GM19372 (cell line): ENCODE results near the gene TPSB2.
"Not testable (repeated sequence)": the region's sequence is repeated elsewhere in the genome, so short reads cannot be mapped to it uniquely, and the experiment has no call there.

Experiments used
- ATAC-seq: cut with Tn5 transposase; IDR thresholded peaks from one replicate; pipeline ENCODE4 v1.9.1; 2021; ENCODE audit warnings: mild to moderate bottlenecking, low read depth, moderate library complexity; ENCODE audit not compliant: unreplicated experiment

TPSB2 gene

DNA sequence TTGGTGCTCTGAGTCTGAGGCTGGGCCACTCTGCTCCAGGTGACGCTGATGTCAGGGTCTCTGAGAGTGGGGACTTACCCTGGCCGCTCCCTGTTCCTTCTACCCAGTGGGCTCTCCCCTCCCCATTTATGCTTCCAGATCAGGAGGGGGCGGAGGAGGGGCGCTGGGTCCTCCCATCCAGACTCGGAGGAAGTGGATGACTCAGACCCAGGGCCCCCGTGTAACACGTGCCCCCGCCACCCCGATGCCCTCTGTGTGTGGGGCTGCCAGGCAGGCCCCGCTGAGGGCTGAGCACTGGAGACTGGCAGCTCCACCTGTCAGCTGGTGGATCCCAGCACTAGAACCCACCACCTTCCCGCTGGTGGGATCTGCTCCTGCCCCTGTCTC, at the start of gene TPSB2:
TSS of gene TPSB2 (minus strand) at position 101 of the 387 bp plus-strand sequence. CDS start 233 bp downstream, outside the sequence.
- ATAC-seq = not testable (repeated sequence)

DNA sequence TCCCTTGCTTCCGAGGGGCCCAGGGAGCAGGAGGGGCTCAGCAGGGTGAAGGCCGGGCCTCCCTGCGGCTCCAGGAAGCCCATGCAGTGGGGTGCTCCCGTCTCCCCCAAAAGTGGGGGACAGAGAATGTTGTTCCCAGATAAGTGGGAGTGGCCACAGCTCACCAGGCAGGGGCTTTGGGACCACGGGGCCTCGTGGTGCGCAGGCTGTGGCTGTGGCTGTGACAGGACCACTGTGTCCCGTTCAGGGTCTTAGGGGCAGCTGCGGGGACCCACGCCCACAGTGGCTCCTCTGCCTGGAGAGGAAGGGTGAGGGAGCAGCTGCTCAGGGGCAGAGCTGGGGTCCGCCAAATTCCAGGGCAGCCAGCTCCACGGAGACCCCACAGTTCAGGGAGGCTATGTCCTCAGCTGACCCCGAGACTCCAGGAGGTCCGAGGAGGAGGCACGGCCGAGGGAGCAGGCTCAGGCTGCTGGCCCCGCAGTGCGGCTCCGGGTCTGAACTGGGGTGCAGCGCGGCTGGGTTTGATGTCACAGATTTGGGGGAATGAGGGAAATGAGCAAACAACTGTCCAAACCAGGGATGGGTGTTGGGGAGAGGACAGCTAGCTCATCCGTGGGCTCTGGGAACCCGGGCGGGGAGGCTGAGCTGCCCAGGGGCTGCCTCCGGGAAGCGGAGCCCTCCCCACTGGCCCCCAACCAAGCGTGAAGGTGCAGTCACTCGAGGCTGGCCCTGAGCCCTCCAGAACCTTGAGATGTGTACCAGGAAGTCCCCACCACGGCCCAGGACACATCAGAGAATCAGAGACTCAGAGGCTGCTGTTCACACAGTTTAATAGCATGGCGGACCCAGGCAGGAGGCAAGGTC, 49.3 kb upstream of the TPSB2 start:
- ATAC-seq = no peak

DNA sequence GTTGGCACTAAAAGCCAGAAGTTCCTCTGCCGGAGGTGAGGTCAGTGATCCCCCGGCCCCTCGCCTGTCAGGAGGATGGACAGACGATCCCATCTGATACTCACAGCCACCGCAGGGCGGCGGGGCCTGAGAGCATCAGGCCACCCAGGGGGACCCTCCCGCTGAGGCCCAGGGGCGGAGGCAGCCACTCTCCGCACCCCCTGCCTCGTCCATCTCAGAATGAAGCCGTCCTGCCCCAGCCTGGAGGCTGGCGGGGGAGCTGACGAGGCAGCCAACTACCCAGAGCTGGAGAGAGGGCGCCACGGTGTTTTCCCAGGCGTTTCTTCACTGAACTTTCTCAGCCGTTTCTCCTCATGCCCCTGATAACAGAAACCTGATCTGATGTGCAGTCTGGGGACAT, 48.5 kb upstream of the TPSB2 start:
- ATAC-seq = no peak

DNA sequence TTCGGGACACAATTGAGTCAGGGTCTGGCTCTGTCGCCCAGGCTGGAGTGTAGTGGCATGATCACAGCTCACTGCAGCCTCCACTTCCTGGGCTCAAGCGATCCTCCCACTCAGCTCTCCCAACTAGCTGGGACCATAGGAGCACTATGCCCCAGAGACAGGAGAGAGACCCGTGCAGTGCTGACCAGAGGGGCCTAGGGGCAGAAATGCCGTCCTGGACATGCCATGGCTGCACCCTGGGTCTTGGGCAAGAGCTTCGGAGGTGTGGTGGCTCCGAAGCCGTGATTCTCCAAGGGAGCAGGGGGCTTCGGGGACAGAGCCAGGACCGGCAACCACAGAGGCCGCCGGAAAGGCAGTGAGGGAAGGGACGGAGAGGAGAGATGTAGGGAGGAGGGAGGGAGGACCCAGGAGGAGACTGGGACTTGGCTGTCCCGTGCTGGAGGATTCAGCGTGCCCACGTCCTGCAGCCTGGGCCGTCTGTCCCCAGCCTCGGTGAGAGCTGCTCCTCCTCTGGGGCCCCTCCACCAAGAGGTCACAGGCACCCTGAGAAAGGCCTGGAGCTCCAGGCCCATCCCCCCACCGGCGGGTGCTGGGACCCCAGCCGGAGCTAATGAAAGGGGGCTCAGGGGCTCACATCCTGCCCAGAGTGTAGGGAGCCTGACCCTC, 47.8 kb upstream of the TPSB2 start:
- no peak for ATAC-seq

DNA sequence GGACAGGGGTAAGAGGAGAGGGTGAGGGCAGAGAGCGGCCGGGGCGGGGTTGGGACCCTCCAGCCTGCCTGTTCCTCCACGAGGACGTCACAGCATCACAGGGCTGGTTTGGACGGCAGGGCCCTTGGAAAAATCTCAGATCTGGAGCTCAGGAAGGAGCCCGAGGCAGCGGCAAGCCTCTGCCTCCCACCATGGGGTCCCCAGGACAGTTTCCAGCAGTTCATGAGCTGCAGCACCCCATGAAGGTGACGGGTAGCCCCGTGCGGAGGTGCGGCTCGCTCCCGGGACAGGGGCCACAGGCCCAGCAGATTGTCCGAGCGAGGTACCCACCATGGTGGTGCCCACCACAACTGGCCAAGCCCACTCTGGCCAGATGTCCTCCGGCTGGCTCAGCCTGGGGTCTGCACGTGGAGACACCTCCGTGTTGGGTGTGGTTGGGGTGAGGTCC, 47.2 kb upstream of the TPSB2 start:
- no peak for ATAC-seq

DNA sequence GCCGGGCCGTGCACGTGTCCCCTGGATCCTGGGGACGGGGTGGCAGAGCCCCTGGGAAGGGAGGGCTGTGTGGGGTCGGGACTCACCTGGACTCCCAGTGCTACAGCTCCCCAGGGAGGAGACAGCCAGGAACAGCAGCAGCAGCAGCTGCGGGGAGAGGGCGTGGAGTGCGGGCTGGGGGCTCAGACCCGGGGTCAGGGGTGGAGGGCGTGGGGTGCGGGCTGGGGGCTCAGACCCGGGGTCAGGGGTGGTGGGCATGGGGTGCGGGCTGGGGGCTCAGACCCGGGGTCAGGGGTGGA, 46.5 kb upstream of the TPSB2 start:
- ATAC-seq = no peak

DNA sequence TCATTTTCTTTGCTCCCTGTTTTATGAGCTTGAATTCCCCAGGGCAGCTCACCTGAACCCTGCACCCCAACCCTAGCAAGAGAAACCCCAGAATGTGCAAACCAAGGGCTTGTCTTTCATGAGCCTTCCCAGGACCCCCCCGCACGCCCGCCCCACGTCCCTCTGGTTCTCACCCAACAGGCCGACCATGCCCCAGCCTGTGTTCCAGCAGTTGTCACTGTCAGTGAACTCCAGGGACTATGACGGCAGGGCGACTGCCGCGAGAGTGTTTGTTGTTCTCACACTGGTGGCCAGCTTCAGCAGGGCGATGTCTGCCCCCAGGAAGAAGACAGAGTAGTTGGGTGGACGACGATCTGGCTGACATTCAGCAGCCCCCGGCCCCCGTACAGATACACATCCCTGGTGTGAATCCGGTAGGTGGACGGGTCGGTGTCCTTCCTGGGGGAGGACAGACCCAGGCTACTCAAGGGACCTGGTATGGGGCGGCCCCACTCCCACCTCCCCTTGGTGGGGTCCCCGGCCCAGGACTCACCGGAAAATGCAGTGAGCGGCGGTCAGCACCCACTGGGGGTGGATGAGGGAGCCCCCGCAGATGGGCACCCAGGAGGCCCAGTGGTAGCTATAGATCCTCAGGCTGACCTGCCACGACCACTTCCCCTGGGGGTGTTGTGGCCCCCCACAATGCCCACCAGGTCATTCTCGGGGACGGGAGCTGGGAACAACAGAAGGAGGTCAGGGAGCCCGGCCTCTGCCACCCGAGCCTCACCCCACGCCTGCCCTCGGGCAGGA, 46.0 kb upstream of the TPSB2 start:
- no peak for ATAC-seq

DNA sequence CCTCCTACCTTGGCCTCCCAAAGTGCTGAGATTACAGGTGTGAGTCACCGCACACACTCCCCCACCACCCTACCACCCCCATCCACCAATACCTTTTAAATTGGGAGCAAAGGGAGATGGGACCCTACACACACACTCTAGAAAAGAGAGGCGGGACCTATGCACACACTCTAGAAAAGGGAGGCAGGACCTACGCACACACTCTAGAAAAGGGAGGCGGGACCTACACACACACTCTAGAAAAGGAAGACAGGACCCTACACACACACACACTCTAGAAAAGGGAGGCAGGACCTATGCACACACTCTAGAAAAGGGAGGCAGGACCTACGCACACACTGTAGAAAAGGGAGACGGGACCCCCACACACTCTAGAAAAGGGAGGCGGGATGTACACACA, 44.8 kb upstream of the TPSB2 start:
- no peak for ATAC-seq

DNA sequence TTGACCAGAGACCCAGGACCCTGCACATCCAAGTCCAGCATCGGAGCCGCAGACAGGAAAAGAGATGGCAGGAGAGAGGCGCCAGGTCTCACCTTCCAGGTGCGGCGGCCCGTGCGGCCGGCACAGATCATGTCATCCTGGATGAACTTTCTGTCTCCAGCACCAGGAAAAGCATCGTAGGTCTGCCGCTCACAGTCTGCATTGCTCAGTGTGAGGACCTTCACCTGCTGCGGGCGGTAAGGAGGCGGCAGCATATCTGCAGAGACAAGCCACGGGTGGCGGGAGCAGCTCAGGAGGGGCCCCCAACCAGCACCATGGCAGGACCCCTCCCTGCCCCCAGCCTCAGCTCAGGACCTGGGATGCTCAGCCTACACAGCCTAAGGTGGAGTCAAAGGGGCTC, 43.8 kb upstream of the TPSB2 start:
- ATAC-seq = no peak

DNA sequence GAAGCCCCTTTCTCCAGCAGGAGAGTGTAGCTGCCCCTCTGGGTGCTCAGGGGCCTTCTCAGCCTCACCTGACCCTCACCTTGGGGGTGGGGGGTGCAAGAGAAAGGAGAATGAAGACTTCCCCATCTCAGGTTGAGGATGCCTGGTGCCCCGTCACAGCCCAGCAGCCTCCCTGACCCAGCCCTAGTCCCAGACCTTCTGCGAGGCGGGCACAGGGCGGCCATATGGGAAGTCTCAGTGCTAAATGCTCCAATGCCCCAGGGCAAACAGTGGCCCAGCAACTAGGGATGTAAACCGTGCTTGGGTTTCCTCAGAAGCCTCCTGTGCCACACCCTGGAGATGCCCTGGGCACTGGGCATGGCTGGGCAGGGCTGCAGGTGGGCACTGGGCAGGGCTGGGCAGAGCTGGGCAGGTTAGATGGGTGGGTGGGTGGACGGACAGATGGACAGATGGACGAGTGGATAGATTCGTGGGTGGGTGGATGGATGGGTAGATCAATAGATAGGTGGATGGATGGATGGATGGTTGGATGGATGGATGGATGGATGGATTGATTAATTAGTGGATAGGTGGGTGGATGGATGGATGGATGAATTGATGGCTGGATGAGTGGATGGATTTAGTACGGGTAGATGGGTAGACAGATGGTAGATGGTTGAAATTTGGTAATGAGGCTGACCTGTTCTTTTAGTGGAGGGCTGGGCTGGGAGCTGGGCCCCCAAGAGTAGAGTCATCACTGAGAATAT, 42.6 kb upstream of the TPSB2 start:
- no peak for ATAC-seq

DNA sequence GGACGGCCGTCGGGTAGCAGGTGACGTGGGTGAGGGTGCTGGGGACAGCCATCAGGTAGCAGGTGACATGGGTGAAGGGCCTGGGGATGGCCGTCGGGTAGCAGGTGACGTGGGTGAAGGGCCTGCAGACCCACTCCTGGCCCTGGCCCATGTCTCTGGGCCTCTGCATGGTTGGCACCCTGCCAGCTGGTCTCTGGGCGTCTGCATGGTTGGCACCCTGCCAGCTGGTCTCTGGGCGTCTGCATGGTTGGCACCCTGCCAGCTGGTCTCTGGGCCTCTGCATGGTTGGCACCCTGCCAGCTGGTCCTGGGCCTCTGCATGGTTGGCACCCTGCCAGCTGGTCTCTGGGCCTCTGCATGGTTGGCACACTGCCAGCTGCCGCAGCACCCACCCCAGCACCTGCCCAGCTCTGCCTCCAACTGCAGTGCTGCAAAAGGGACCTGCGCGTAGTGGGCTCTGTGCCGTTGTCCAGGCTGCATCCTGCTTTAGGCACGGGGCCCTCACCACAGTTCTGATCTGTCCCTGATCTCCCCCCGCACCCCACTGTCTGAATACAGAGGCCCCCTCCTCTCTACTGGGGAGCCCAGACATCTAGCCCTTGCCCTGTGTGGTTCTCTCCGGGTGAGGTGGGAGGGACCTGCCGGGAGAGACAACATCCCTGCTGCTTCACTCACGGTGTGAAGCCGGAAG, 41.9 kb upstream of the TPSB2 start:
- ATAC-seq = not testable (repeated sequence)

DNA sequence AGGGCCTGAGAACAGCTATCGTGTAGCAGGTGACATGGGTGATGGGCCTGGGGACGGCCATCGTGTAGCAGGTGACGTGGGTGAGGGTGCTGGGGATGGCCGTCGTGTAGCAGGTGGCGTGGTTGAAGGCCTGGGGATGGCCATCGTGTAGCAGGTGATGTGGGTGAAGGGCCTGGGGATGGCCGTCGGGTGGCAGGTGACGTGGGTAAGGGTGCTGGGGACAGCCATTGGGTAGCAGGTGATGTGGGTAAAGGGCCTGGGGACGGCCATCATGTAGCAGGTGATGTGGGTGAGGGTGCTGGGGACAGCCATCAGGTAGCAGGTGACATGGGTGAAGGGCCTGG, 41.4 kb upstream of the TPSB2 start:
- ATAC-seq = no peak

DNA sequence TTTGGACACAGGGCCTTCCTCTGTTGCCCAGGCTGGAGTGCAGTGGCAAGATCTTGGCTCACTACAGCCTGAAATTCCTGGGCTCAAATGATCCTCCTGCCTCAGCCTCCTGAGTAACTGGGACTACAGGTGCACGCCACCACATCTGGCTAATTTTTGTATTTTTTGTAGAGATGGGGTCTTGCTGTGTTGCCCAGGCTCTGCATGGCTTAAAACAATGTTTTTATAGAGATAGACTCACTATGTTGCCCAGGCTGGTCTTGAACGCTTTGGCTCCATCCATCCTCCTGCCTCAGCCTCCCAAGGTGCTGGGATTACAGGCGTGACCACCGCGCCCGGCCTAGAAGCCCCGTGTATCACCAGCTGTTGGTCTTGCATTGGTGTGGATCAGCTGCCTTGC, 39.4 kb upstream of the TPSB2 start:
- ATAC-seq = not testable (repeated sequence)

DNA sequence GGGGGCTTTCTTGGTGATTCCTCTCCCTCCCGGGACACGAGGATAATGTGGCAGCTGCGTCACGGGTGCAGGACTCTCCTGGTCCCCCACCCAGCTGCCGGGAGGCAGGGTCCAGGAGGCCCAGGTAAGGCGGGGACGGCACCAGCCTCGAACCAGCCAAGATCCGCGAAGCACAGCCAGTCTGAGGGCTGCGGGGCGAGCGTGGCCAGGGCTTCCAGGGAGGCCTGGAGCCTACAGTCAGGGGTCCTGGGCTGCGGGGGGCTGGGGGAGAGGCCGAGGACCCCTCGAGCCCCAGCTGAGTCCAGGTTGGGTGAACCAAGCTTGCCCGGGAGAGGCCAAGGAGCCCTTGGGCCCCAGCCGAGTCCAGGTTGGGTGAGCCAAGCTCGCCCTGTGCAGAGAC, 35.8 kb upstream of the TPSB2 start:
- no peak for ATAC-seq

DNA sequence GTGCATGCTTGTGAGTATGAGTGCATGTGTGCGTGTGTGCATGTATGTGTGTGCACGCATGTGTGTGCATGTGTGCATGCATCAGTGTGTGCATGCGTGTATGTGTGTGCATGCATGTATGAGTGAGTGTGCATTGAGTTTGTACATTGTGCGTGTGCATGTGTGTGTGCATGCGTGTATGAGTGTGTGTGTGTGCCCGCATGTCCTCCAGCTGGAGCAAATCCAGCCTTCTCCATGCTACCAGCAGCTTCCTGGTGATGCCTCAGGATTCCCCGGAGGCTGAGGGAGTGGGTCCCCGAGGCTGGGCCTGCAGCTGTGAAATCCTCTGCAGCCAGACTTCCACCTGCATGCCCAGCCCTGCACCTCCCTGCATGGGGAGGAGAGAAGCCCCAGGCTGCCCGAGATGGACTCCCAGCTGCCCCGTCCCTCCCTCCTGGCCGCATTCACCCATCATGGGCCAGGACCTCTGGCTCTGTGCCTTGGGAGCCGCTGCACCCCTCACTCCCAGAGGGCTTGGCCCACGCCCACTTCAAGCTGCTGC, 35.2 kb upstream of the TPSB2 start:
- ATAC-seq = no peak

DNA sequence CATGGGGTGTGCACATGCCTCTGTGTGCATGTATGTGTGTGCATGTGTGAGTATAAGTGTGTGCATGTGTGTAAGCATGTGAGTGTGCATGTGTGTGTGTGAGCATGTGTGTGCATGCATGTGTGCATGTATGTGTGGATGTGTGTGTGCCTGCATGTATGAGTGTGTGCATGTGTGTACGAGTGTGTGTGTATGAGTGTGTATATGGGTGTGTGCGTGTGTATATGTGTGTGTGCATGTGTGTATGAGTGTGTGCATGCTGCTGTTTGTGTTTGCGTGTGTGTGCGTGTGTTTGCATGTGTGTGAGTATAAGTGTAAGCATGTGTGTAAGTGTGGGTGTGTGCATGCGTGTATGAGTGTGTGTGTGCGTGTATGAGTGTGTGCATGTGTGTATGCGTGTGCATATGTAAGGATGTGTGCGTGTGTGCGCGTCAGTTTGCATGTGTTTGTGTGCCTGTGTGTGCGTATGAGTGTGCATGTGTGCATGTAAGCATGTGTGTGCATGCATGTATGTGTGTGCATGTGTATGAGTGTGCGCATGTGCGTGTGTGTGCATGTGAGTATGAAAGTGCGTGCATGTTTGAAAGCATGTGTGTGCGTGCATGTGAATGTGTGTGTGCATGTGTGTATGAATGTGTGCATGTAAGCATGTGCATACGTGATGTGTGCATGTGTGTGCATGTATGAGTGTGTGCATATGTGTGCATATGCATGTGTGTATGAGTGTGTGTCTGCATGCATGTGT, 34.5 kb upstream of the TPSB2 start:
- no peak for ATAC-seq

DNA sequence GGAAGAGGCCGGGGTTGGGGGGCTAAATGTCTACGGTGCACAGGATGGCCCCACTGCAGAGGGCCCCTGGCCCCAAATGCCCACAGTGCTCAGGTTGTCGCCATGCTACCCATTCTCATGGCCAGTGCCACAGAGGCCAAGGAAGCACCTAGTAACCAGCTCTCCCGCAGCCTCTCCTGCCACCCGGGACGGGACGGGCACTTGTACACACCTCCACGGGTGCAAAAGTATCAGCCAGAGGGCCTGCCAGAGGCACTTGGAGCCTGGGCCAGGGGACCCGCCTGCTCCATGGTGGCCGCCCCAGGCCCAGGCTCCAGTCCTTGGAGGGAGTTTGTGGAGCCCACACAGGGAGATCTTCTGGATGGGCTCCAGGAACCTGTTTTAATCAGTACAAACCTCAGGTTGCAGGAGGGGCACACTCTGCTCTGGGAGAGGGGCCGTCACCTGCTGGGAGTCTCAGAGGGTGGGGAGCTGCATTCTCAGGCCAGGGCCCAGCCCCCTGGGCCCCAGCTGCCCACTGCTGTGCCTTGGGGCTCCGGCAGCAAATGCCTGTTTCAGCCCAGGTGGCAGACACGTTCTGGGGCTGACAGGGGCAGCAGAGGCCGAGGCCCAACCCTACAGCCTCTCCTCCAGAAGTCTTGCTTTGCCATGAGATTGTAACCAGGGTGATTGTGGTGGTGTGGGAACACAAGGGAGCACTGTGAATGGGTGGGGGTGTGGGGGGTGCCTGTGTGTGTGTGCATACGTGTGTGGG, 33.8 kb upstream of the TPSB2 start:
- ATAC-seq = no peak

DNA sequence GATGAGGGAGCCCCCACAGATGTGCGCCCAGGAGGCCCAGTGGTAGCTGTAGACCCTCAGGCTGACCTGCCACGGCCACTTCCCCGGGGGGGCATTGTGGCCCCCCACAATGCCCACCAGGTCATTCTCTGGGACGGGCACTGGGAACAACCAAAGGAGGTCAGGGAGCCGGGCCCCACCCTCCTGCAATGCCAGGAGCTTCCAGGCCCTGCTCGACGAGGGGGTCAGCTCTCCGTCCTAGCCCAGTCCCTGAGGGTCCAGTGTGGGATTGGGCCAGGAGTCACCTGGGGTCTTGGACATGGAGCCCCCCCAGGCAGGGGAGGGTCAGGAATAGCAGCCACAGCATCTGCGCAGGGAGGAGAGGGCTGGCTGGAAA, 32.9 kb upstream of the TPSB2 start:
- ATAC-seq = no peak
